HepG2 (cell line): Measurements from ENCODE around the gene CYP2J2. TPM values are rescaled to one million over a fixed set of nuclear protein-coding genes. Genes with fewer than 3 reads are reported as not detected.

ENCODE experiments used
- ATAC-seq: fragments of 200-7000 bp; cut with Tn5 transposase; 3 replicates; pipeline ENCODE4 v1.9.1; 2020; ENCODE audit warnings: mild to moderate bottlenecking, moderate library complexity
- BruUV-seq: library from RNA; stranded (reverse); fragments of 400-500 nt; replicated peaks from 2 replicates; lab custom pipeline; 2021; lab: Mats Ljungman, UMichigan
- CTCF ChIA-PET: fragments of 300-600 bp; formaldehyde crosslinking; extraction: SDS; loops from one replicate; lab custom pipeline; 2021; ENCODE audit warnings: low total read pairs, inconsistent platforms, low intra/inter-chr PET ratio; lab: Yijun Ruan, JAX
- POLR2A ChIA-PET: fragments of 350-600 bp; sonication (Branson Sonifier 250); formaldehyde crosslinking; loops from one replicate; lab custom pipeline; 2020; ENCODE audit warnings: antibody characterized with exemption, inconsistent platforms; lab: Yijun Ruan, JAX
- DNase-seq: peaks from one replicate; pipeline ENCODE4 v3.0.0-alpha.2; 2015; ENCODE audit warnings: low spot score
- FAIRE-seq: peaks from 3 replicates; lab custom pipeline; 2011; peaks lifted over from hg19 to GRCh38; lab: Jason Lieb, UNC
- H2AFZ ChIP-seq: one replicate; pipeline ENCODE4 v1.6.1; 2011; ENCODE audit warnings: low read length, inconsistent platforms
- H3K27ac ChIP-seq: fragments of 300-600 bp; 3 replicates; pipeline ENCODE4 v1.8.0; 2011; ENCODE audit warnings: mixed run types, mild to moderate bottlenecking, mixed read lengths, low read length, inconsistent platforms; ENCODE audit not compliant: insufficient read depth; ENCODE audit errors: extremely low read length
- H3K27me3 ChIP-seq, 2 experiments: fragments of 200-600 bp in 1 of 2; 2 replicates in 1 of 2; 3 replicates in 1 of 2; pipeline versions ENCODE4 v1.6.0 to v1.8.0; 2011; ENCODE audit warnings: low read length in 2 of 2, mild to moderate bottlenecking in 2 of 2, moderate library complexity in 2 of 2, inconsistent platforms in 1 of 2; ENCODE audit not compliant: insufficient read depth in 2 of 2, control insufficient read depth in 1 of 2
- H3K36me3 ChIP-seq, 2 experiments: fragments of 200-600 bp in 1 of 2; replicated peaks in 1 of 2; 2 replicates in 1 of 2; 3 replicates in 1 of 2; pipeline versions ENCODE4 v1.5.1 to v1.8.0; 2011; ENCODE audit warnings: low read length in 2 of 2, inconsistent platforms in 1 of 2; ENCODE audit not compliant: insufficient read depth in 2 of 2, control insufficient read depth in 1 of 2
- H3K4me1 ChIP-seq: 2 replicates; pipeline ENCODE4 v1.5.1; 2012; ENCODE audit warnings: low read length, inconsistent platforms; ENCODE audit not compliant: insufficient read depth
- H3K4me2 ChIP-seq: 2 replicates; pipeline ENCODE4 v1.6.0; 2011; ENCODE audit warnings: low read depth, low read length, inconsistent platforms
- H3K4me3 ChIP-seq, 3 experiments: fragments of 200-600 bp in 1 of 3; sonication (generic), shearing (Covaris generic) in 1 of 3; replicated peaks in 1 of 3; 2 replicates each; pipeline ENCODE4 v1.5.1; 2011 to 2016; ENCODE audit warnings: low read length in 3 of 3, inconsistent platforms in 2 of 3, low read depth in 2 of 3, mild to moderate bottlenecking in 2 of 3, control low read depth in 1 of 3, mixed read lengths in 1 of 3; ENCODE audit not compliant: insufficient read depth in 1 of 3
- H3K79me2 ChIP-seq: one replicate; pipeline ENCODE4 v1.6.1; 2011; ENCODE audit warnings: low read length, inconsistent platforms; ENCODE audit not compliant: insufficient read depth
- H3K9ac ChIP-seq: 2 replicates; pipeline ENCODE4 v1.6.0; 2011; ENCODE audit warnings: mild to moderate bottlenecking, low read depth, low read length, inconsistent platforms; ENCODE audit not compliant: insufficient read depth
- H3K9me3 ChIP-seq: 2 replicates; pipeline ENCODE4 v1.5.1; 2012; ENCODE audit warnings: mild to moderate bottlenecking, low read length
- H4K20me1 ChIP-seq: 2 replicates; pipeline ENCODE4 v1.6.0; 2011; ENCODE audit warnings: inconsistent platforms, mild to moderate bottlenecking, low read length, moderate library complexity; ENCODE audit not compliant: insufficient read depth
- ARID2 ChIP-seq: sonication (generic); formaldehyde crosslinking; IDR thresholded peaks from 2 replicates; pipeline ENCODE4 v1.8.1; 2022; ENCODE audit warnings: mild to moderate bottlenecking, missing genetic modification reagents, borderline replicate concordance
- CENPT ChIP-seq: sonication (generic); formaldehyde crosslinking; IDR thresholded peaks from 2 replicates; pipeline ENCODE4 v1.8.0; 2022; ENCODE audit warnings: low read depth, mild to moderate bottlenecking, moderate library complexity, missing genetic modification reagents
- CERS6 ChIP-seq: sonication (generic); formaldehyde crosslinking; IDR thresholded peaks from 2 replicates; pipeline ENCODE4 v1.5.0; 2020; ENCODE audit warnings: missing genetic modification reagents
- EZH2 ChIP-seq: conservative IDR thresholded peaks from 2 replicates; pipeline ENCODE4 v1.6.1; 2012; ENCODE audit warnings: mild to moderate bottlenecking, low read depth, low read length, moderate library complexity
- FOXA3 ChIP-seq: IDR thresholded peaks from 2 replicates; pipeline ENCODE4 v1.6.1; 2016; ENCODE audit warnings: missing genetic modification reagents, missing compliant biosample characterization
- JUN ChIP-seq: sonication (generic); formaldehyde crosslinking; IDR thresholded peaks from 2 replicates; pipeline ENCODE4 v1.4.0; 2020; ENCODE audit warnings: mild to moderate bottlenecking, missing genetic modification reagents
- JUNB ChIP-seq: sonication (generic); formaldehyde crosslinking; IDR thresholded peaks from 2 replicates; pipeline ENCODE4 v1.8.0; 2022; ENCODE audit warnings: missing genetic modification reagents, mild to moderate bottlenecking, borderline replicate concordance
- MAFK ChIP-seq, 2 experiments: IDR thresholded peaks in 1 of 2; conservative IDR thresholded peaks in 1 of 2; 2 replicates each; pipeline ENCODE4 v1.6.1; 2011; ENCODE audit warnings: improper control_type of control experiment in 2 of 2, low read length in 2 of 2
- MED13 ChIP-seq: sonication (generic); formaldehyde crosslinking; IDR thresholded peaks from 2 replicates; pipeline ENCODE4 v1.5.0; 2020; ENCODE audit warnings: missing genetic modification reagents
- NAIF1 ChIP-seq: sonication (generic); formaldehyde crosslinking; IDR thresholded peaks from 2 replicates; pipeline ENCODE4 v1.5.0; 2020; ENCODE audit warnings: mild to moderate bottlenecking, missing genetic modification reagents, borderline replicate concordance
- NFYB ChIP-seq: sonication (generic); formaldehyde crosslinking; IDR thresholded peaks from 2 replicates; pipeline ENCODE4 v1.4.0; 2020; ENCODE audit warnings: missing genetic modification reagents
- PATZ1 ChIP-seq: sonication (generic); formaldehyde crosslinking; IDR thresholded peaks from 2 replicates; pipeline ENCODE4 v1.4.0; 2020; ENCODE audit warnings: missing genetic modification reagents
- SAP130 ChIP-seq: IDR thresholded peaks from 2 replicates; pipeline ENCODE4 v1.6.1; 2016; ENCODE audit warnings: low read depth
- THYN1 ChIP-seq: sonication (generic); formaldehyde crosslinking; IDR thresholded peaks from 2 replicates; pipeline ENCODE4 v1.8.1; 2023; ENCODE audit warnings: low read depth, mild to moderate bottlenecking, moderate library complexity, missing genetic modification reagents, borderline replicate concordance
- TOPORS ChIP-seq: sonication (generic); formaldehyde crosslinking; IDR thresholded peaks from 2 replicates; pipeline ENCODE4 v1.8.0; 2023; ENCODE audit warnings: mild to moderate bottlenecking, missing genetic modification reagents
- TP53 ChIP-seq: sonication (generic); formaldehyde crosslinking; conservative IDR thresholded peaks from 2 replicates; pipeline ENCODE4 v1.4.0; 2020; ENCODE audit warnings: missing genetic modification reagents
- ZBTB33 ChIP-seq: sonication (generic); formaldehyde crosslinking; IDR thresholded peaks from 2 replicates; pipeline ENCODE4 v1.4.0; 2020; ENCODE audit warnings: missing genetic modification reagents
- ZNF10 ChIP-seq: sonication (generic); formaldehyde crosslinking; IDR thresholded peaks from 2 replicates; pipeline ENCODE4 v1.4.0; 2020; ENCODE audit warnings: mild to moderate bottlenecking, low read depth, missing genetic modification reagents, borderline replicate concordance
- ZNF383 ChIP-seq: sonication (generic); formaldehyde crosslinking; IDR thresholded peaks from 2 replicates; pipeline ENCODE4 v1.4.0; 2020; ENCODE audit warnings: missing genetic modification reagents, mild to moderate bottlenecking, borderline replicate concordance
- ZNF83 ChIP-seq: sonication (generic); formaldehyde crosslinking; IDR thresholded peaks from 2 replicates; pipeline ENCODE4 v1.4.0; 2020; ENCODE audit warnings: missing genetic modification reagents, mild to moderate bottlenecking, borderline replicate concordance
- WGBS: methylation state at CpG from one replicate; pipeline ENCODE4 v1.1.6; 2017; ENCODE audit warnings: low lambda C conversion rate; 5-methylcytosine and 5-hydroxymethylcytosine counted together
- in situ Hi-C: cut with HindIII; loops from 2 replicates; pipeline ENCODE4 v1.10.0; 2017; ENCODE audit warnings: low pct_unique_long_range_greater_than_20kb; ENCODE audit not compliant: extremely low pct_ligation_motif_present
- intact Hi-C: fragments of 100-400 bp; cut with micrococcal nuclease; formaldehyde crosslinking; loops from one replicate; pipeline ENCODE4 v1.10.0; 2022; ENCODE audit not compliant: unreplicated experiment
- polyA plus RNA-seq, 8 experiments: library from polyadenylated mRNA; depleted of rRNA in 3 of 8; stranded (reverse) in 7 of 8; unstranded in 1 of 8; fragments of >200 nt; fragmentation: Illumina TruSeq in 4 of 8; extraction: Trizol in 4 of 8; gene quantifications; 2 replicates each; pipeline versions ENCODE4 v1.2.1 to v1.2.3, GENCODE V29; 2011 to 2016; ENCODE audit warnings: low read depth in 4 of 8, missing spikeins in 1 of 8, mixed read lengths in 1 of 8; ENCODE audit not compliant: insufficient read depth in 1 of 8
- total RNA-seq, 5 experiments: library from RNA; depleted of rRNA; stranded (reverse); fragments of >200 nt; fragmentation: Illumina TruSeq; extraction: Trizol; gene quantifications; 2 replicates each; pipeline ENCODE4 v1.2.3, GENCODE V29; 2016; ENCODE audit warnings: low read depth in 1 of 5

CYP2J2 gene
- total and polyA plus RNA-seq, 2 of the 13 experiments (the other 11 are each of a cell fraction or from before 2014, with no cell fraction given), result 2.1 to 5.9 TPM

GRCh38 chr1:59885160-59885832, 41.3 kb downstream of the CYP2J2 start (continued):
- TF ChIP-seq PATZ1 (CRISPR knock-in tag) (no peak), TP53 (CRISPR knock-in tag) (no peak)

- ATAC-seq (no peak), DNase-seq (no peak), FAIRE-seq (no peak)
- Histone ChIP-seq H3K9ac (no peak overlapping the region), H3K9me3 (no peaks in the 10 kb centered on the region), H3K36me3 (no peaks in the 10 kb centered on the region), H3K4me3 (no peak overlapping the region), H3K79me2 (no peaks in the 10 kb centered on the region), H2AFZ (no peak overlapping the region), H4K20me1 (no peaks in the 10 kb centered on the region), H3K4me2 (no peak overlapping the region), H3K4me1 (peaks cover 9% of the 10 kb centered on the region), H3K27me3 (no peaks in the 10 kb centered on the region), H3K27ac (no peak overlapping the region)
- ChIA-PET POLR2A (no interaction called here), CTCF (no interaction called here)
- no TSS peak for BruUV-seq
- in situ Hi-C loops, result no loop called here
- 95% methylated on average over 2 of the region's 2 CpGs for WGBS
- TF ChIP-seq TOPORS (CRISPR knock-in tag), result no peak
- no peak for TF ChIP-seq CERS6 (CRISPR knock-in tag)
- no peak for TF ChIP-seq ARID2 (CRISPR knock-in tag)
- no peak for TF ChIP-seq MED13 (CRISPR knock-in tag)
- TF ChIP-seq NAIF1 (CRISPR knock-in tag), result no peak
- TF ChIP-seq JUN (CRISPR knock-in tag), result no peak
- TF ChIP-seq ZBTB33 (CRISPR knock-in tag), result no peak
- no peak for TF ChIP-seq CENPT (CRISPR knock-in tag)
- TF ChIP-seq ZNF83 (CRISPR knock-in tag), result no peak
- no peak for TF ChIP-seq SAP130 (CRISPR knock-in tag)
- TF ChIP-seq ZNF383, result no peak
- no peak for TF ChIP-seq JUNB (CRISPR knock-in tag)
- TF ChIP-seq EZH2, result no peak
- TF ChIP-seq FOXA3 (CRISPR knock-in tag), result no peak
- TF ChIP-seq MAFK (conservative IDR thresholded peaks at IDR 0.05 in 1 of 2, IDR thresholded peaks at IDR 0.05 in 1 of 2; ENCODE audit: low read length in 2 of 2), result no peak
- no peak for TF ChIP-seq NFYB (CRISPR knock-in tag)
- TF ChIP-seq THYN1 (CRISPR knock-in tag), result no peak
- TF ChIP-seq ZNF10 (CRISPR knock-in tag), result no peak
- intact Hi-C loops, result no loop called here
Observed at GRCh38 chr1:59880735-59881134, 45.8 kb downstream of the CYP2J2 start.
